ENCODE results near the gene DUS1L.

DUS1L gene

DNA sequence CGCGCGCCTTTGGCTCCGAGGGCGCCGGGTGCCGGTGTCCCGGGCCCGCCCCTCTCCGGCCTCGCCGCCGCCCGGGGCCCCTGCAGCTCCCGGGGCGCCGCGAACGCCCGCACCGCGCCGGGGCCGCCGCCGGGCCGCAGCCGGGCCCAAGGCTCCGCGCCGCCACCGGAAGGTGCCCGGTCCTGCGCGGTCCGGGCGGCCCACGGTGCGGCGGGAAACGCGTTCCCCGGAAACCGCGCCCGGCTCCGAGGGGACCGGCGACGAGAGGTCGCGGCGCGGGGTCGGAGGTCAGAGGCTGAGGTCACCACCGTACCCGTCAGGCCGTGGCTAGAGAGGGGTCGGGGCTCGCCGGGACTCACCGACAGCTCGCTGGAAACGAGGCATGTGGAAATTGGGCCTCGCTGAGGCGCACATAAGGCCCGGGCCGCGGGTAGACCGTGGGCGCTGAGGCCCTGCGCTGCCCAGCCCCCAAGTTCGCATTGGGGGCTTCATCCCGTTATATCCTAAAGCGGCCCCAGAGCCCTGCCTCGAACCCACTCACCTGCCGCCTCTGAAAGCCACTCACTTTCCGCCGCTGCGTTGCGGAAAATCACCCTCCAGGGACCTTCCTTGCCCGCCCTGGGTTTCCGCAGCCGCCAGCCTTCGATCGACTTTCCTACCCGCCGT lies at the start of gene DUS1L:
TSS of gene DUS1L (minus strand) at position 167 of the 666 bp plus-strand sequence. CDS start 745 bp downstream, outside the sequence.
- peak; percentile 37 for DNase-seq (ENCODE audit: low read depth, low spot score)

DNA sequence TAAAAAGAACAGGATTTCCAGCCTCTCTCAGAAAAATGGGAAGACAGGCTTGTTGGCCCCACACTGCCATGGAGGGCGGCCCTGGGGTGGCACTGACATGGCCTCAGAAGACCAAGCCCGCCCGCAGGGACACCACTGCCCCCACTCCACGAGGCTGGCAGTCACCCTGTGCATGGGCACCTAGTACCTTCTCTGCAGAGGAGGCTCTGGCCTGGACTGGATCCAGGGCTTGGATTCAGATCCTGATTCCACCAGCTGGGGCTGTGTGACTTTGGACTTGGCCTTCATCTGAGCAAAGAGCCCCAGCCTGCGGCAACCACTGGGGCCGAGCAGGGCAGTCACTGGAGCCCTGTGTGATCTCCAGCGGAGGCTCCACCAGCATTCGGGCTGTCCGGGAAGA lies 49.3 kb upstream of the DUS1L start:
- no peak for DNase-seq (ENCODE audit: low read depth, low spot score)

DNA sequence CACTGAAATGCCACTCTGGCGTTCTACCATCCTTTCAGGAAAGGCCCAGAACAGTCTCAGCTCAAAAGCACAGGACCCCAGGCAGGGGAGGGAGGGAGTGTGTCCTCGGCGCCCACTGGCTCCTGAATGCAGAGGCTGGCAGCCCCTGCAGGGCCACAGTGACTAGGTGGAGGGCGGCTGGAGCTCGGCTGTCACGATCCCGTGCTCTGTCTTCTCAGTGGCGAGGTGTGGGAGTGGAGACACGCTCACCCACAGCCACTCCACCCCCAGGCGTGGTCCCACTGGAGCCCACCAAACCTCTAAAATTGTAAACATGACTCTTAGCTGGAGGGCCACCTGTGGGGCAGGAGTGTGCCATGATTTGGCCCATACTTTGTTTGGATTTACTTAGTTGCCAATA lies 48.8 kb upstream of the DUS1L start:
- DNase-seq (ENCODE audit: low read depth, low spot score), result no peak

DNA sequence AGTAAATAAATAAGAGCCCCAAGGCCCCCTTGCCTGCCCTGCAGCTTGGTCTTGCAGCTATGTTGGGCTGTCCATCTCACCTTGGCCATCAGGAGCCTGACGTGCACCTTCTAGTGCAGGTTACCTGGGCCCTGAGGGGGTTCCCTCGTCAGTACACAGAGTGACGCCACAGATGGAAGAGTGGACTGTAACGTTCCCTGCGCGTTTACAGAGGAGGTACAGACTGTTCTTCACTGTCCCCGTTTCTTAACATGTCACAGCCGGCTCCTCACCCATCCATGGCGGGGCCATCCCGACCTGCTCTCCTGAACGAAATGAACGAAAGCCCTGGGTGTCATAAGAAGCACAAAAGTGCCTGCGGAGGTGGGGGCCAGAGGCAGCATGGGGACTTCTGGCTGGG lies 48.3 kb upstream of the DUS1L start:
- DNase-seq (ENCODE audit: low read depth, low spot score), result no peak

DNA sequence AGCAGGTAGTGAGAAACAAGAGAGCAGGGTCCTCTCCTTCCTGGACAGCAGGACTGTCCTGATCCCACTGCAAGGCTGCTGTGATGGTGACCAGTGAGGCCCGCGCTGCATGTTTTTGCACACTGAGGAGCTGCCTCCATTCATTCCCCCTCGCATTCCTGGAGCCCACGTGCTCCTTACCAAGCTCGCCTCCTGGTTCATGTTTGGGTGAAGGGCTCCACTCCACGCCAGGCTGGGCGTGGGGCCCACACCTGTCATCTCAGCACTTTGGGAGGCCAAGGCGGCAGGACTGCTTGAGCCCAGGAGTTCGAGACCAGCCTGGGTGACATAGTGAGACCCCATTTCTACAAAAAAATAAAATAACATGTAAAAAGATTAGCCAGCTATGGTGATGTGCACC lies 47.8 kb upstream of the DUS1L start:
- DNase-seq (ENCODE audit: low read depth, low spot score), result no peak

DNA sequence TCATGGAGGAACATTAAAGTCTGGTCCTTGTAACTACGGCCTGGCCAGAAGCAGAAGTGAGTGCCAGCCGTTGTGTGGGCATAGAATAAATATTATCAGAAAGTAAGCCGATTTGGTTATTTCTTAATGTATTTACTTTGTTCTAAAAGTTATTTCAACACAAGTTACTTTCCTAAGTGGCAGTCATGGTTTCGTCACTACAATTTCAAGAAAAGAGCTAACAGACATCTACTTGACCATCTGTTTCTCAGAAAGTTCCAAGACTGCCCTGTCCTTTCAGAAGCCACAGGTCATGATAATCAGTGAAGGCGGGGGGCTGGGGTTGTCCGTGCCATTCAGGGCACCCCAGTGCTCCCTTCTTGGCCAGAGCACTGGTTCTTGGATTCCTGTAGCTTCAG lies 47.3 kb upstream of the DUS1L start:
- DNase-seq (ENCODE audit: low read depth, low spot score), result no peak

DNA sequence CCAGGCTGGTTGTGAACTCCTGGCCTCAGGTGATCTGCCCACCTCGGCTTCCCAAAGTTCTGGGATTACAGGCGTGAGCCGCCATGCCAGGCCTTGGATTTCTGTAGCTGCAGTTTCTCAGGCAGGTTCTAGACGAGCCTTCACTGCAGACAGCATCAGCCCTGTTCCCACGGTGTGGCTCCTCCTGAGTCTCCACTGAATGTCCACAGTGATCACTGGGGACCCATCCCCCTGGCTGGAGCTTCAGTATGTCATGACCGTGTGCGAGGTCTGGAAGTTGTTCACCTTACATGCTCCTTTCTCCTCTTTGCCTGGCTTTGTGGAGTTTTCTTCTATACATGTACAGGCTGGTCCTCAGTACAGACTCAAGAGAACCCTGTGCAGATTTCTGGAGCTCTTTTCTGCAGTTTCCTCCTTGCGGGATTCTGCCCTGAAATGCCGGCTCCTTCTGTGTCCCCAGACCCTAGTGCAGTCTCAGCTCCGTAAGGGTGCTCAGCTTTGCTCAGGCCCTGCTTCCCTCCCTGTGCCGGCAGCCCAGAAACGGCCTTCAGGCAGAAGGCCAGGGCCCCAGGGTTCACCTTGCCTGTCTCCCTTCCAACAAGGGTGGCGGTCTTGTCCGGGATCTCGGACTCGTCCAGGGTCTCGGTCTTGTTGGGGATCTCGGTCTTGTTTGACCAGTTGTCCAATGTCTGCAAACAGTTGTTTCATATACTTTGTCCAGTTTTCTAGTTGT lies 46.7 kb upstream of the DUS1L start:
- DNase-seq (ENCODE audit: low read depth, low spot score), result no peak

DNA sequence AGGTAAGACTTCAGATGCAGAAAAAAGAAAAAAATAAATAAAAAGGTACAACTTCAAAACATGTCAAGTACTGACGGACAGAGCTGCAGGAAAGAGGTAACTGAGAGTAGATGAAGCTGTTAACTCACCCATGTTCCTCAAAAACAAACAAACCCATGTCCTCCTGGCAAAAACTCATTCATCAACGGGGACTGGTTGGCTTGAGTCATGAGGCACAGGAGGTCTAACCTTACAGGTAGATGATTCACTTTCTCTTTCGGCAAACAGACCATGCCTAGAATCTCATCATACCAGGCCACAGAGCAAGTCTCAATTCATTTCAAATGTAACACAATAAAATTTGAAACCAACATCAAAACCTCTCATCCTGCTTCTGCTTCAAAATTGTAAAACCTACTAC lies 44.7 kb upstream of the DUS1L start:
- no peak for DNase-seq (ENCODE audit: low read depth, low spot score)

DNA sequence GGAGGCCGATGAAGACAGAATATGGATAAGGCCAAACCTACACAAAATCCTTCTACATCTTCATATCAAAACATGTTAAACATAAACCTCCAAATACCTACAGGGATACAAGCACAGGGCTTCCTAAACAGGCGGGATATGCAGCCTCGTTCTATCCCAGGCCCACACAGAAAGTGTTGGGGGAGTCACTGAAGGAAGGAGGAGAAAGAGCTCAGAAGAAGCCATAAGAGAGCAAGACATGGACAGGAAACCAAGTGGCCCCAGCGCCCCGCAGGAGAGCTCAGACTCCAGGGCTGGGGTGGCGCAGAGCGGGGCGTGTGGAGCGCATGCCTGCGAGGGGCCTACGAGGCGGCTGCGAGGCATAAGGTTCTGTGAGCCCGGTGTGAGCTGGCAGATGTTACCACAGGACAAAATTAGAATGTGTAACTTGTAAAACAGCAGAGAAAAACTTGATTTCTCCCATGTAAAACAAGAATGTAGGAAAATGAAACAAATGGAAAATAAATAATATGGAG lies 43.4 kb upstream of the DUS1L start:
- DNase-seq (ENCODE audit: low read depth, low spot score), result no peak

DNA sequence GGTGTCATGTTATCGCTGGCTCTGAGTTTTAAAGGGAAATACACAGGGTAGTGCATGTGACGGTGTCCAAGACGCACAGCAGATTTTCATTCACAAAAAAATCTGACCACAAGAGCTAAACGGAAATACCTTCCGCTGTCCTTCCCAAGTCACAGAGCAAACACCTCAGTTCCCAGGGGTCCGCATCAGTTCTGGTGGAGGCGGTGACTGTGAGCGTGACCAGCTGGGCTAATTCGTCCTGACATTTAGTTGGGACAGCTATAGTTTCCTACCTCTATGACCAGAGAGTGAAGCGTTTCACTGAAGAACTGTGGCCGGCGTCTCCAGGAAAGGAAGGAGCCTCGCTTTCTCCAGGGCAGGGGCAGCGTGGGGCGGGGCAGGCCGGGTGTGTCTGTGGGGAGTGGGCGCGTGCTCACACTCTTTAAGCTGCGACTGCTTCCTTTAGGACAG lies 42.9 kb upstream of the DUS1L start:
- DNase-seq (ENCODE audit: low read depth, low spot score), result no peak

DNA sequence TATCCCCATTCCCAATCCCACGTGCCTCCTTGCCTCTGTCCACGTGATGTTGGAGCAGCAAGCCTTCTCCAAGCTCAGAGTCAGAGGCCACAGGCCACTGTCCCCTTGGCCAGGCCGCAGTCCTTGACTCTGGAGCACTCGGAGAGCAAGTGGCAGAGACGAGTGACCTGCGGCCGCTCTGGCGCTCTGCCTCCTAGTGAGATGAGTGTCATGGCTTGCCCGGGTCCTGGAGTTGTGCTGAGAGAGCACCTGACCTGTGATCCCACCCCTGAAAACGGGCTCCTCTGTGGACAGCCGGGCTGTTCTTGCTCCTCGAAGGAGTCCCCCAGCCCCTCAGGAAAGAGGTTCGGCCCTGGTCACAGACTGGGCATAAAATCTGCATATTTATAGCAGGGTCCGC lies 42.4 kb upstream of the DUS1L start:
- DNase-seq (ENCODE audit: low read depth, low spot score), result no peak

DNA sequence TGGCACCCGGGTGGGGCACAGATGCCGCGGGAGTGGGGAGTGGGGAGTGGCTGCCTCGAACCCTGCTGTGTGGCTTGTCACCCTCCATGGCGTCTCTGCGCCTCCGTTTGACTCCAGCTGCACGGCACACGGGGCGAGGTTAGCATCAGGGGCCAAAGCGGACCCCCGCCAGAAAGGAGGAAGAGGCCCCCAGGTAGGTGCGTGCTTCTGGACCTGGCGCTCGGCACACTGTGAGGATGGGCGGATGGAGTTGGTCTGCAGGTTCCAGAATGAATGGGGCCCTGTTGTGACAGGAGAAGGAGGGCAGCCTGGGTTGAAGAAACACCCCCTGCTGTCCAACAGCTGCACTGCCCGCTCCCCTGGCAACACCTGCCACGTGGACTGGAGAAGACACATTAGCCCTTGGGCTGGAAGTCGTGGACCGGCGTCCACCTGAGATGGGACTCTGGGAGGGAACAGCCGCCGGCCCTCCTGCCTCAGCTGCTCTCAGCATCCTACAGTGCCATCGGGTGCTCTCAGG lies 41.8 kb upstream of the DUS1L start:
- no peak for DNase-seq (ENCODE audit: low read depth, low spot score)

DNA sequence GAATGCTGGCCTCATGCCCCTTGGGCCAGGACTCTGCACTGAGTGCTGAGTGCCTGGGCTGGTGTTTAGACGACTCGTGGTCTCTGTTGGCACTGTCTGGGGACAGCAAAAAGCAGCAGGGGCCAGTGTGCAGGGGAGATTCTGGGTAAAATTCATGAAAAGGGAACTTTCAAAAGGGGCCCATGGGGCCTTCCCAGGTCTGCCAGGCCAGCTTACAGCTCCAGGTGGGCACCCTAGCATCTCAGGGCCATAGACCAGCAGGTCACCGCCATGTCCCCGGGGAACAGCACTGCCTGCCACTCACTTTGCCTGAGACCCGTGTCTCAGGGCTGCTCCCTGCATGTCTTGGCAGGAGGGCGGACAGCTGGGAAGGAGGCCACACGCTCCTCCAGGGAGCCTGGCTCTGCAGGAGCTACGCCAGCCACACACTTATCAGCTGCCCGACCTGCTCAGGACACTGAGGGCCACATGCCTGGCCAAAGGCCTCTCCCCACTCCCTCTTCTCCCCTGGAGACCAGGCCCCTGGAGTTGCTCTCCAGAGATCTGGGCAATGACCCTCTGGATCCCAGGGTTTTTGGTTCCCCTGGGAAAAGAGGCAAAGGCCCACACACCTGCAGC lies 41.2 kb upstream of the DUS1L start:
- no peak for DNase-seq (ENCODE audit: low read depth, low spot score)

DNA sequence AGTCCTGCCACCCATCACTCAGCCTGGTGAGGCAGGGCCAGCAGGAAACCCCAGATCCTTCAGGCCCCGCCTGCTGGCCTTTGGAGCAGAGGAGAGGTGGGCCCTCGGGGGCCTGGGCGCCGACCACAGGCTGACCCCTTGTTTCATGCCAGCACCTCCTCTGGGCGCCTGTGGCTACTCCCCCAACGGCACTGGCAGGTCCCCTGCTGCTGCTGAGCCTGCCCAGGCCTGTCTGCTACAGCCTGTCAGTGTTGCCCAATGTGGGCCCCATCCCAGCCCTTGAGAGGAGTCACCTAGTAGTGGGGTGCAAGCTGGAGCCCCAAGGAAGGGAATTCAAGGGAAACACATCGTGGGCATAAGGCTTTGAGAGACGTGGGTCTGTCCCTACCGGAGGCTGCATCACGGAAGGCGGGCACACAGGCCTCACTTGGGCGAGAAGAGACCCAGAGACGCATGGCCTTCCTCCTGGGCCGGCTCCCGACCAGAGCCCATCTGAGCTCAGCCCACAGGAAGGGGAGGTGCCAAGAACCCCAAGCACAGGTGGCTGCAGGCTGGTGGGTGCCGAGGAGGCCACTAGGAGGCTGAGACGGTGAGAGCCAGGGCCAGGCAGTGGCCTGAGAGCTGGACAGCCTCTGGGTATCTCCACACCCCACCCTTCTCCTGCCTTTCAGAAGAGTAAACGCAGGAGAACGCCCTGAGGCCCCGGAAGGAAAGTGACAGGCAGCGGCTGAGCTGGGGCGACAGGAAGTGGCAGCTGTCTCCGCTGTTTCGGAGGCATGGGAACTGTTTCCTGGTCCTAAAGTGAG lies 40.5 kb upstream of the DUS1L start:
- DNase-seq (ENCODE audit: low read depth, low spot score), result peak; percentile 30

DNA sequence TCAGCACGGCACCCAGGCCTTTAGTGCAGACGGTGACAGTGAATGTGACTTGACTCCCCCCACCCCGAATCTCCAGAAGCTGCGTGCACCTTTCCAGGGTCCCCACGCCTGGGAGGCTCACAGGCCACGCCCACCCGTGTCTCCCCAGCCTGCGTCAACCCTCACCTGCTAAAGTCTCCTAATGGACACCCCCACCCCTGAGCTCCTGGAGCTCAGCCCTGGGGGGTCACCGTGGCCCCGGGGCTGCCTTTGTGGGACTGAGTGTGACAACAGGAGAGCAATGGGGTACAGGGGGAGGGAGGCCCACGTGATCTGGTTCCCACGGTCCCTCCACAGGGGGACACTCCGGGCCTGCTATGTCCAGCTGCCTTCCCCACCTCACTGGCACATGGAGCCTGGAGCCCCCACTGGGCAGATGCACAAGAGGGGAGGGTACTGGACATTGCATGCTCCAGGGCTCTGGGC lies 39.8 kb upstream of the DUS1L start:
- DNase-seq (ENCODE audit: low read depth, low spot score), result no peak

DNA sequence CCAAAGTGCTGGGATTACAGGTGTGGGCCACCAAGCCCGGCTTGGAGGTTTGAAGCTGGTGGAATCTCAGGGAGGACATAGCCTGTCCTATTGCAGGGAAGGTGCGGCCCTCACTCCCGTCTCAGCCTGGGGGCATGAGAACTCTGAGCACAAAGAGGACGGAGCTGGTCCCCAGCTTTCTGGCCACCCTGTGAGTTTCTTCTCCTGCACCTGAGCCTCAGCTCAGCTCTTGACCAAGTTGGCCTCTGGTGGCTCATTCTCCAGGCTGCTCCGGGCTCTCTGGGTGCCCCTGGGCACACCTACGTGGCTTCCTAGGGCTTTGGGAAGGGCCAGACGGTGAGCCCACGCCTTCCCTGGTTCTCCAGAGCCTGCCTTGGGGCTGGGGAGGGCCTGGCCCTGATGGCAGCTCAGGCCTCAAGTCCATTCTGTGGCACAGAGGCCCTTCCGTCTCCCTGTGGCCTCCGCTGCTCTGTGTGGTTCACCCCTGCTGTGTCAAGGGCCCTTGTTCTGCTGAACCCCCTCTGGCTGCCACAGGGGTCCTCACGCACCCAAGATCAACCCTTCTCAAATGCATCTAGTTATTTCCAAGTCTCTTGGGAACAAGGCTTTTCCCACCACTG lies 39.3 kb upstream of the DUS1L start:
- DNase-seq (ENCODE audit: low read depth, low spot score), result no peak

DNA sequence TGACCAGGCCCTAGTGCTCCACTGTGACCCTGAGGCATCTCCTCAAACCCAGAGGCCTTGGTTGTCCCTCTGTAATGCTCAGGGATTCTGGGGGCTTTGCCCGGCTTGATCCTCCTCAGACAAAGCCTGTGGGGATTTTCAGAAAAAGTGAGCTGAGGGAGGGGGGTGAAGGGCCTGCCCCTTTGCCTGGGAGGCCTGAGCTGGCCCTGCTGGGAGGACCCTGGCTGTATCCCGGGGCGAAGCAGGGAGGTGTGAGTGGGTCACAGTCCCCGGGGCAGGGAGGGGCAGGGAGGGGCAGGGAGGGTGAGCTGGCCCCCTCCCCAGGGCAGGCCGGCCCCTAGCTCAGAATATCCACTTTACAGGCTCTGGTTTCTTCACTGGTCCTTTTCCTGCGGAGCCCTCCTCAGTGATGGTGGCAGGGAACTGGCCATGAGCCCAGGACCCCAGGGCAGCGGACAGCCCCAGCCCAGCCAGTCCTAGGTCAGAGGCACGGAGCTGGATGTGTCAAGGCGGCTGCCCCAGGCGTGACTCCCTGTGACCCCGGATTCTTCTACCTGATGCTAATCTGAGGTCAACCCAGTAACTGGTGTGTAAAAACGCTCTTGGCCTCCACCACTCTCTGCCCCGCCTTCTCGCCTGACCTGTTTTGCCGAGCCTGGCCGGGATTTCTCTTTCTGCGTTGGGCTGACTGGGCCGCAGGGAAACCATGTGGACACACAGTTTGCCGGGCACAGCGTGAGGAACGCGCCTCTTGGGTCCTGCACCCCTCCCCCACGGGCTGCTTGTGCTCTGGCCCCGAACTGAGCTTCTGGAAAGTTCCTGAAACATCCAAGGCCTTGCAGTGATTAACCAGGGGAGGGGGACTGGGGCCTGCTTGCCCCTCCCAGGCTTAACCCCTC lies 38.2 kb upstream of the DUS1L start:
- no peak for DNase-seq (ENCODE audit: low read depth, low spot score)

DNA sequence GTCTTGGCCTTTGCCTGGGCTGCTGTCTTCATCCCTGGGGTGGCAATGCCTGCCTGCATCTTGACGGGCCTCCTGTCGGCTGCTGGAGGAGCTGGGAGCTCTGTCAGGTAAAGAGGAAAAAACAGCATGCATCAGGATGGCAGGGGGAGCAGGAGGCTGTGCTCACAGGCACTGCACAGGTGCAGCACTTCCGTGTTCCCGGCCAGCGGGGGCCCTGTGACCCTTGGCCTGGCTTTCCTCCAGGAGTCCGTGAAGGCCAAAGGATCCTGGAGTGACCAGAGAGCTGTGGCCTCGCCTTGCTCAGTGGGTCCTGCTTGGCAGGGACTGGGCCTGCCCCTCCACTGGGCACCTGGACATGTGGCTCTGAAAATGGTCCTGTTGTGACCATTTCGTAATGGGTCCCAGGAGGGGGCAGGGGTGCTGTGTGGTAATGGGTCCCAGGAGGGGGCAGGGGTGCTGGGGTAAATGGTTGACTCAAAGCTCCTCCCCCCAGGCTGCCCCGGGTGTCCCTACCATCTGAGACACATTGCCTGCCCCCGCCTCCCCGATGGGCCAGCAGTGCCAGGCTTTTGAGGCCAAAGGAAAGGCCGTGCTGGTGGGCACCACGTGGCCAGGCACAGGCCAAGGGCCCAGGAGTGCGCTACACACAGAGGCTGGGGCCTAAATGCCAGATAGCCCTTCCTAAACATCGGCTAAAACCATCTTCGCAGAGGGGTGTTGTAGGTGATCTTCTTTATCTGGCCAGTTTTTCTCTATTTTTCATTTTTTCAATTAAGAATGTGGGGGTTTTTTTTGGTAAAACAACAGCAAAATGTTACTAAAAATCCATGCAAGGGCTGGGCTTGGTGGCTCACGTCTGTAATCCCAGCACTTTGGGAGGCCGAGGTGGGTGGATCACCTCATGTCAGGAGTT lies 36.4 kb upstream of the DUS1L start:
- DNase-seq (ENCODE audit: low read depth, low spot score), result no peak

DNA sequence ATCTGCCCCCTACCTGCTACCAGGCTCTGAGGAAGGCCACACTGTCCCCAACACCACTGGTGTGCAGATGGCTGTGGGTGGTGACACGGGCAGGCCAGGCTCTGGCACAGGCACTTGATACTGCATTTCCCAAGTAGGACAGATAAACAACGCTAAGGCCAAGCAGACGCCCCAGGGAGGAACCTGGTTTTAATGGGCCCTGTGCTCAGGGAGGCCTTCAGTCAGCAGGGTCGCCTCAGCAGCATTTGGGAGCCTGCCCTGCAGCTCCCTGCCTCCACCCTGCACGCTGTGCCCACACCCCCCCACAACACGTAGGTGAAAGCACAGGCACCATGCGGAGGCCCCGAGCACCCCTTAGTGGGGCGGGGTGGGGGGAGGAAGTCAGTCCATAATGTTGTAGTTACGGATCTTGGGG lies 35.7 kb upstream of the DUS1L start:
- no peak for DNase-seq (ENCODE audit: low read depth, low spot score)
